Measurements from ENCODE around the gene KRTAP16-1. TPM values are rescaled to one million over a fixed set of nuclear protein-coding genes. Genes with fewer than 3 reads are reported as not detected.

KRTAP16-1 gene
- total and polyA plus RNA-seq, 2 of the 8 experiments (the other 6 are each of a cell fraction or from before 2014, with no cell fraction given) = not detected

DNA sequence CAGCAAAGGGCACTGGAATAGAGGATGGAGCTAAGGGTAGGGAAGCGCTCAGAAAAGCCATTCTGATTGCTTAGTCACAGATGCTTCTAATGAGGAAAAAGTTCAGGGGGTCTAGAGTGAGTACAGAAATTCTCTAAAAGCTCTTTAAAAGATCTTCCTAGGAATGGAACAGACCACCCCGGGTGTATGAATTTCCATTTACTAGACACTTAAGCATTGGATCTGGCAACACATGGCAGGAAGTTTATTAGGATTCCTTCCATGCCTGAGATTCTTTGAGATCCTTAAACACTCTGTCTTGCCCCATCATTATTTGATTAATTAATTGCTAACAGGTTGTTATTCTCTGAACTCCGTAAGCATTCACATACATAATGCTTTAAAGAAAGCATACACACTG is 25.1 kb downstream of the KRTAP16-1 start (continued):
- TF ChIP-seq RNF2 (IDR thresholded peaks at IDR 0.05; ENCODE audit: borderline replicate concordance, low read depth, low read length, missing control alignments, poor library complexity, severe bottlenecking) (no peak), BACH1 (IDR thresholded peaks at IDR 0.05; ENCODE audit: low read length) (no peak), POLR2A (IDR thresholded peaks at IDR 0.05; ENCODE audit: control extremely low read depth in 1 of 2, low read depth in 2 of 2, low read length in 2 of 2) (no peak), TBP (IDR thresholded peaks at IDR 0.05; ENCODE audit: low read depth, low read length) (no peak), CBX5 (IDR thresholded peaks at IDR 0.05; ENCODE audit: low read depth, low read length) (no peak), SIN3A (conservative IDR thresholded peaks at IDR 0.05 in 1 of 2, IDR thresholded peaks at IDR 0.05 in 1 of 2; ENCODE audit: low read depth in 1 of 2, low read length in 2 of 2) (no peak)
